Hepatocyte (in vitro differentiated cells): ENCODE measurements around the gene MORN5.

Experiments used
- CTCF ChIP-seq: fragments of 200-600 bp; sonication (generic); IDR thresholded peaks from 2 replicates; pipeline ENCODE4 v1.5.1; 2016; ENCODE audit warnings: antibody characterized with exemption, mild to moderate bottlenecking; ENCODE audit not compliant: poor library complexity
- EZH2 ChIP-seq: fragments of 200-600 bp; sonication (generic); IDR thresholded peaks from 2 replicates; pipeline ENCODE4 v1.6.1; 2016; ENCODE audit warnings: antibody characterized with exemption, mild to moderate bottlenecking, borderline replicate concordance
- EZH2phosphoT487 ChIP-seq: fragments of 200-600 bp; sonication (generic); IDR thresholded peaks from one replicate; pipeline ENCODE4 v1.6.1; 2018; ENCODE audit warnings: antibody characterized with exemption, mild to moderate bottlenecking, low read depth, moderate library complexity; ENCODE audit not compliant: unreplicated experiment, severe bottlenecking

- TF ChIP-seq CTCF (no peak), EZH2 (no peak), EZH2phosphoT487 (no peak)
These were observed 47.5 kb upstream of the MORN5 start for GRCh38 chr9:122112238-122112637.
